Keratinocyte (primary cell): Measurements from ENCODE around the gene POGZ. TPM values are rescaled to one million over a fixed set of nuclear protein-coding genes. Genes with fewer than 3 reads are reported as not detected.

Source experiments
- DNase-seq: peaks from one replicate; pipeline ENCODE4 v3.0.0-alpha.2; 2011; ENCODE audit warnings: low read depth, missing footprints, low spot score
- FAIRE-seq: peaks from 2 replicates; lab custom pipeline; 2011; peaks lifted over from hg19 to GRCh38; lab: Jason Lieb, UNC
- H2AFZ ChIP-seq: 2 replicates; pipeline ENCODE4 v1.6.0; 2012; ENCODE audit warnings: low read length, control low read depth, inconsistent platforms; ENCODE audit not compliant: control insufficient read depth
- H3K27ac ChIP-seq: 2 replicates; pipeline ENCODE4 v1.5.1; 2011; ENCODE audit warnings: low read length; ENCODE audit not compliant: control insufficient read depth, insufficient read depth
- H3K27me3 ChIP-seq: 3 replicates; pipeline ENCODE4 v1.6.0; 2011; ENCODE audit warnings: low read length; ENCODE audit not compliant: control insufficient read depth, insufficient read depth; ENCODE audit errors: extremely low read depth
- H3K36me3 ChIP-seq, 2 experiments: 2 replicates in 1 of 2; 3 replicates in 1 of 2; pipeline ENCODE4 v1.5.1; 2011; ENCODE audit warnings: low read length in 2 of 2, mild to moderate bottlenecking in 1 of 2; ENCODE audit not compliant: control insufficient read depth in 2 of 2, insufficient read depth in 2 of 2; ENCODE audit errors: extremely low read depth in 1 of 2
- H3K4me1 ChIP-seq: 3 replicates; pipeline ENCODE4 v1.5.1; 2011; ENCODE audit warnings: low read length; ENCODE audit not compliant: control insufficient read depth, insufficient read depth; ENCODE audit errors: extremely low read depth
- H3K4me2 ChIP-seq: 3 replicates; pipeline ENCODE4 v1.6.0; 2011; ENCODE audit warnings: low read depth, low read length; ENCODE audit not compliant: control insufficient read depth, insufficient read depth; ENCODE audit errors: extremely low read depth
- H3K4me3 ChIP-seq, 3 experiments: fragments of 200-600 bp in 1 of 3; sonication (generic) in 1 of 3; 2 replicates in 2 of 3; 3 replicates in 1 of 3; pipeline ENCODE4 v1.5.1; 2011 to 2016; ENCODE audit warnings: low read length in 3 of 3, mild to moderate bottlenecking in 3 of 3, control low read depth in 2 of 3, inconsistent platforms in 1 of 3, low read depth in 1 of 3, mixed read lengths in 1 of 3, mixed run types in 1 of 3, moderate library complexity in 1 of 3; ENCODE audit not compliant: control insufficient read depth in 2 of 3, insufficient read depth in 2 of 3; ENCODE audit errors: extremely low read depth in 1 of 3
- H3K79me2 ChIP-seq: 2 replicates; pipeline ENCODE4 v1.6.0; 2012; ENCODE audit warnings: low read length; ENCODE audit not compliant: control insufficient read depth, insufficient read depth
- H3K9ac ChIP-seq: 3 replicates; pipeline ENCODE4 v1.6.0; 2011; ENCODE audit warnings: low read length; ENCODE audit not compliant: control insufficient read depth, insufficient read depth; ENCODE audit errors: extremely low read depth
- H3K9me1 ChIP-seq: 3 replicates; pipeline ENCODE4 v1.6.0; 2011; ENCODE audit warnings: low read length; ENCODE audit not compliant: control insufficient read depth, insufficient read depth; ENCODE audit errors: extremely low read depth
- H3K9me3 ChIP-seq: 2 replicates; pipeline ENCODE4 v1.5.1; 2012; ENCODE audit warnings: low read depth, low read length; ENCODE audit not compliant: control insufficient read depth
- H4K20me1 ChIP-seq: 3 replicates; pipeline ENCODE4 v1.6.0; 2011; ENCODE audit warnings: low read length; ENCODE audit not compliant: control insufficient read depth, insufficient read depth; ENCODE audit errors: extremely low read depth
- EZH2 ChIP-seq: IDR thresholded peaks from one replicate; pipeline ENCODE4 v1.6.1; 2012; ENCODE audit warnings: inconsistent platforms, mild to moderate bottlenecking, low read length, moderate library complexity
- dilution Hi-C: fragments of 300-500 bp; cut with MboI; formaldehyde crosslinking; loops from one replicate; pipeline ENCODE4 v1.7.0; 2020; ENCODE audit warnings: low sequenced_read_pairs; ENCODE audit not compliant: extremely low pct_ligation_motif_present
- polyA plus RNA-seq, 5 experiments: library from polyadenylated mRNA; depleted of rRNA in 3 of 5; stranded (reverse) in 3 of 5; stranded (forward) in 1 of 5; unstranded in 1 of 5; fragments of >200 nt; gene quantifications; 1 replicate in 1 of 5; 2 replicates in 3 of 5; 3 replicates in 1 of 5; pipeline versions ENCODE4 v1.2.1 to v1.2.3, GENCODE V29; 2011 to 2012; ENCODE audit warnings: missing spikeins in 2 of 5, low read depth in 1 of 5, low replicate concordance in 1 of 5
- TF ChIP-seq, protein P1 (sequence below), 3 experiments: IDR thresholded peaks in 1 of 3; conservative IDR thresholded peaks in 1 of 3; optimal IDR thresholded peaks in 1 of 3; 2 replicates in 2 of 3; 3 replicates in 1 of 3; pipeline versions ENCODE3 to v1.5.1; 2011; ENCODE audit warnings: low read length in 3 of 3, mild to moderate bottlenecking in 3 of 3, moderate library complexity in 2 of 3, control low read depth in 1 of 3, inconsistent platforms in 1 of 3; ENCODE audit not compliant: insufficient read depth in 2 of 3; ENCODE audit errors: extremely low read depth in 1 of 3

Gene POGZ
- polyA plus RNA-seq, 1 donor (not counting 4 experiments of a cell fraction or from before 2014, with no cell fraction given): 29.9 TPM

- H2AFZ ChIP-seq: no peak overlapping the region
- H3K27ac ChIP-seq: no peak overlapping the region
- no peaks in the 10 kb centered on the region for H4K20me1 ChIP-seq
- no peaks in the 10 kb centered on the region for H3K79me2 ChIP-seq
- H3K36me3 ChIP-seq: peaks cover 6 to 25% of the 10 kb centered on the region in 2 experiments
- TF ChIP-seq, protein P1, sequence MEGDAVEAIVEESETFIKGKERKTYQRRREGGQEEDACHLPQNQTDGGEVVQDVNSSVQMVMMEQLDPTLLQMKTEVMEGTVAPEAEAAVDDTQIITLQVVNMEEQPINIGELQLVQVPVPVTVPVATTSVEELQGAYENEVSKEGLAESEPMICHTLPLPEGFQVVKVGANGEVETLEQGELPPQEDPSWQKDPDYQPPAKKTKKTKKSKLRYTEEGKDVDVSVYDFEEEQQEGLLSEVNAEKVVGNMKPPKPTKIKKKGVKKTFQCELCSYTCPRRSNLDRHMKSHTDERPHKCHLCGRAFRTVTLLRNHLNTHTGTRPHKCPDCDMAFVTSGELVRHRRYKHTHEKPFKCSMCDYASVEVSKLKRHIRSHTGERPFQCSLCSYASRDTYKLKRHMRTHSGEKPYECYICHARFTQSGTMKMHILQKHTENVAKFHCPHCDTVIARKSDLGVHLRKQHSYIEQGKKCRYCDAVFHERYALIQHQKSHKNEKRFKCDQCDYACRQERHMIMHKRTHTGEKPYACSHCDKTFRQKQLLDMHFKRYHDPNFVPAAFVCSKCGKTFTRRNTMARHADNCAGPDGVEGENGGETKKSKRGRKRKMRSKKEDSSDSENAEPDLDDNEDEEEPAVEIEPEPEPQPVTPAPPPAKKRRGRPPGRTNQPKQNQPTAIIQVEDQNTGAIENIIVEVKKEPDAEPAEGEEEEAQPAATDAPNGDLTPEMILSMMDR (optimal IDR thresholded peaks at IDR 0.05 in 1 of 3, IDR thresholded peaks at IDR 0.05 in 1 of 3, conservative IDR thresholded peaks at IDR 0.05 in 1 of 3; ENCODE audit: extremely low read depth in 1 of 3, insufficient read depth in 2 of 3, low read length in 3 of 3): no peak
- TF ChIP-seq EZH2: no peak
- H3K27me3 ChIP-seq: no peaks in the 10 kb centered on the region
- dilution Hi-C loops: no loop called here
- no peaks in the 10 kb centered on the region for H3K9me1 ChIP-seq
- DNase-seq (no peak), FAIRE-seq (no peak)
- H3K4me3 ChIP-seq: no peak overlapping the region
- peaks cover 2% of the 10 kb centered on the region for H3K4me1 ChIP-seq
- H3K4me2 ChIP-seq: no peak overlapping the region
- no peaks in the 10 kb centered on the region for H3K9me3 ChIP-seq
- H3K9ac ChIP-seq: no peak overlapping the region
Measured at GRCh38 chr1:151419819-151420218, 39.5 kb downstream of the POGZ start.

GRCh38 chr1:151418081-151418480, 41.2 kb downstream of the POGZ start:
- no peaks in the 10 kb centered on the region for H3K9me1 ChIP-seq
- H3K4me3 ChIP-seq: no peak overlapping the region
- H2AFZ ChIP-seq: no peak overlapping the region
- H3K4me2 ChIP-seq: no peak overlapping the region
- no peak overlapping the region for H3K9ac ChIP-seq
- DNase-seq (no peak), FAIRE-seq (no peak)
- dilution Hi-C loops: no loop called here
- TF ChIP-seq, protein P1 (optimal IDR thresholded peaks at IDR 0.05 in 1 of 3, IDR thresholded peaks at IDR 0.05 in 1 of 3, conservative IDR thresholded peaks at IDR 0.05 in 1 of 3; ENCODE audit: extremely low read depth in 1 of 3, insufficient read depth in 2 of 3, low read length in 3 of 3): no peak
- no peak for TF ChIP-seq EZH2
- H3K27ac ChIP-seq: no peak overlapping the region
- H3K27me3 ChIP-seq: no peaks in the 10 kb centered on the region
- H4K20me1 ChIP-seq: no peaks in the 10 kb centered on the region
- no peaks in the 10 kb centered on the region for H3K9me3 ChIP-seq
- peaks cover 2% of the 10 kb centered on the region for H3K4me1 ChIP-seq
- no peaks in the 10 kb centered on the region for H3K79me2 ChIP-seq
- peaks cover 3 to 15% of the 10 kb centered on the region in 2 experiments for H3K36me3 ChIP-seq
